ENCODE data around the gene ROBO4.
A peak's percentile ranks its signal among the peaks of the same experiment; 100 is the strongest.

DNA sequence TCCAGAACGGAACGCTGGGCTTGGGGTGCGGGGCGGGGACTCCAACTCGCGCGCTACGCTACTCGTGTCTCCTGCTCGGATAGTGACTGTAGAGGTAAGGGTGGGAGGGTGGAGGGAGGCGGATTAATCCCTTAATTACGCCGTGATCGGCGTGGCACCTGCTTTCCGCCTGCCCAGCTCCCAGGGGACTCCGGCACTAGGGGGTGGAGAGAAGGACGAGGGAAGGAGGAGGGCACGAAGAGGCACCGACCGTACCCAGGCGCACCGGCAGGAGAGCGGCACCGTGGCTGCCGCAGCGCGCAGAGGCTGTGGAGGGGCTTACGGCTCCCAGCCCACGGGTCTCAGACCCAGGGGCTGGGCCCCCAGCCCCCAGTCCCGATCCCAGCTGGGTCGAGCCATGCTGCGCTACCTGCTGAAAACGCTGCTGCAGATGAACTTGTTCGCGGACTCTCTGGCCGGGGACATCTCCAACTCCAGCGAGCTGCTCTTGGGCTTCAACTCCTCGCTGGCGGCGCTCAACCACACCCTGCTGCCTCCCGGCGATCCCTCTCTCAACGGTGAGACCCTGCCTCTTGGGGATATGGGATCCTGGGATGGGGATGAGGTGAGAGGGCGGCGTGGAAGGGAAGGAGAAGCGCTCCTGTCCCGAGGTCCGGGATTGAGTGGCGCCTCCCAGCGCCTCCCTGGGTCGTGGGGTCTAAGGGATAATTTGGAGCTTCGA, 32.3 kb downstream of the ROBO4 start, which contains the start of gene ROBO3:
- TF ChIP-seq, protein P1, sequence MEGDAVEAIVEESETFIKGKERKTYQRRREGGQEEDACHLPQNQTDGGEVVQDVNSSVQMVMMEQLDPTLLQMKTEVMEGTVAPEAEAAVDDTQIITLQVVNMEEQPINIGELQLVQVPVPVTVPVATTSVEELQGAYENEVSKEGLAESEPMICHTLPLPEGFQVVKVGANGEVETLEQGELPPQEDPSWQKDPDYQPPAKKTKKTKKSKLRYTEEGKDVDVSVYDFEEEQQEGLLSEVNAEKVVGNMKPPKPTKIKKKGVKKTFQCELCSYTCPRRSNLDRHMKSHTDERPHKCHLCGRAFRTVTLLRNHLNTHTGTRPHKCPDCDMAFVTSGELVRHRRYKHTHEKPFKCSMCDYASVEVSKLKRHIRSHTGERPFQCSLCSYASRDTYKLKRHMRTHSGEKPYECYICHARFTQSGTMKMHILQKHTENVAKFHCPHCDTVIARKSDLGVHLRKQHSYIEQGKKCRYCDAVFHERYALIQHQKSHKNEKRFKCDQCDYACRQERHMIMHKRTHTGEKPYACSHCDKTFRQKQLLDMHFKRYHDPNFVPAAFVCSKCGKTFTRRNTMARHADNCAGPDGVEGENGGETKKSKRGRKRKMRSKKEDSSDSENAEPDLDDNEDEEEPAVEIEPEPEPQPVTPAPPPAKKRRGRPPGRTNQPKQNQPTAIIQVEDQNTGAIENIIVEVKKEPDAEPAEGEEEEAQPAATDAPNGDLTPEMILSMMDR (IDR thresholded peaks at IDR 0.05; ENCODE audit: insufficient read depth, low read depth, low read length): no peak
- TF ChIP-seq EZH2 (IDR thresholded peaks at IDR 0.05; ENCODE audit: insufficient read depth, low read length): peak; percentile 82
